GM12878 (cell line): ENCODE measurements around the gene PLA2G4E. TPM values are rescaled to one million over a fixed set of nuclear protein-coding genes. Genes with fewer than 3 reads are reported as not detected.

Source experiments
- ATAC-seq: fragments of 200-7000 bp; cut with Tn5 transposase; 3 replicates; pipeline ENCODE4 v1.9.1; 2020; ENCODE audit warnings: mild to moderate bottlenecking, moderate library complexity
- BruUV-seq: library from RNA; stranded (reverse); fragments of 400-500 nt; replicated peaks from 2 replicates; lab custom pipeline; 2021; lab: Mats Ljungman, UMichigan
- CTCF ChIA-PET: fragments of 300-600 bp; sonication (Branson Sonifier 250); formaldehyde crosslinking; extraction: SDS; loops from one replicate; lab custom pipeline; 2021; ENCODE audit warnings: inconsistent platforms; lab: Yijun Ruan, JAX
- POLR2A ChIA-PET: fragments of 350-600 bp; formaldehyde crosslinking; extraction: SDS; loops from one replicate; lab custom pipeline; 2021; ENCODE audit warnings: inconsistent platforms; lab: Charles Lee
- RAD21 ChIA-PET: fragments of 300-600 bp; sonication (Branson Sonifier 250); formaldehyde crosslinking; loops from one replicate; lab custom pipeline; 2023; ENCODE audit warnings: antibody characterized with exemption; ENCODE audit not compliant: unreplicated experiment; lab: Charles Lee
- SMC1A ChIA-PET: fragments of 300-600 bp; sonication (Branson Sonifier 250); formaldehyde crosslinking; loops from one replicate; lab custom pipeline; 2023; ENCODE audit not compliant: unreplicated experiment, uncharacterized antibody; lab: Charles Lee
- DNase-seq: peaks from one replicate; pipeline ENCODE4 v3.0.0-alpha.2; 2011; ENCODE audit warnings: low read depth, low spot score
- FAIRE-seq: peaks from 3 replicates; lab custom pipeline; 2011; peaks lifted over from hg19 to GRCh38; lab: Jason Lieb, UNC
- H2AFZ ChIP-seq: 2 replicates; pipeline ENCODE4 v1.6.0; 2011; ENCODE audit warnings: low read depth, low read length, control low read depth; ENCODE audit not compliant: control insufficient read depth
- H3K27ac ChIP-seq: 2 replicates; pipeline ENCODE4 v1.5.1; 2011; ENCODE audit warnings: control low read depth; ENCODE audit not compliant: control insufficient read depth, insufficient read depth
- H3K27me3 ChIP-seq, 2 experiments: replicated peaks in 1 of 2; 2 replicates each; pipeline versions ENCODE4 v1.6.0 to v1.6.1; 2011; ENCODE audit warnings: low read length in 1 of 2; ENCODE audit not compliant: control insufficient read depth in 2 of 2, insufficient read depth in 2 of 2
- H3K36me3 ChIP-seq, 2 experiments: 2 replicates each; pipeline ENCODE4 v1.5.1; 2011; ENCODE audit warnings: low read length in 1 of 2; ENCODE audit not compliant: control insufficient read depth in 2 of 2, insufficient read depth in 2 of 2
- H3K4me1 ChIP-seq: 2 replicates; pipeline ENCODE4 v1.6.1; 2011; ENCODE audit warnings: mild to moderate bottlenecking, low read length, moderate library complexity, mixed read lengths; ENCODE audit not compliant: control insufficient read depth, insufficient read depth
- H3K4me2 ChIP-seq: 2 replicates; pipeline ENCODE4 v1.6.0; 2011; ENCODE audit warnings: control low read depth; ENCODE audit not compliant: control insufficient read depth, insufficient read depth
- H3K4me3 ChIP-seq: fragments of 200-600 bp; sonication (generic); 2 replicates; pipeline ENCODE4 v1.5.1; 2016
- H3K79me2 ChIP-seq: 2 replicates; pipeline ENCODE4 v1.6.0; 2011; ENCODE audit warnings: low read length; ENCODE audit not compliant: control insufficient read depth, insufficient read depth
- H3K9ac ChIP-seq: 2 replicates; pipeline ENCODE4 v1.8.0; 2011; ENCODE audit warnings: low read length, control low read depth, mixed read lengths; ENCODE audit not compliant: control insufficient read depth, insufficient read depth
- H3K9me3 ChIP-seq: replicated peaks from 3 replicates; pipeline ENCODE4 v1.5.1; 2011; ENCODE audit warnings: mild to moderate bottlenecking, low read length; ENCODE audit not compliant: control insufficient read depth, insufficient read depth
- H4K20me1 ChIP-seq: 2 replicates; pipeline ENCODE4 v1.6.0; 2011; ENCODE audit not compliant: control insufficient read depth, insufficient read depth
- BACH1 ChIP-seq: fragments of 450-650 bp; IDR thresholded peaks from 2 replicates; pipeline ENCODE4 v1.6.1; 2017; ENCODE audit warnings: mild to moderate bottlenecking, borderline replicate concordance
- DPF2 ChIP-seq: fragments of 450-650 bp; IDR thresholded peaks from 2 replicates; pipeline ENCODE4 v1.6.1; 2017; ENCODE audit warnings: mild to moderate bottlenecking
- ETV6 ChIP-seq, 2 experiments: fragments of 450-650 bp in 1 of 2; IDR thresholded peaks in 1 of 2; conservative IDR thresholded peaks in 1 of 2; 2 replicates each; pipeline ENCODE4 v1.6.1; 2014; ENCODE audit warnings: antibody characterized with exemption in 1 of 2, borderline replicate concordance in 1 of 2, low read depth in 1 of 2, mild to moderate bottlenecking in 1 of 2, moderate library complexity in 1 of 2
- FOS ChIP-seq: IDR thresholded peaks from 3 replicates; pipeline ENCODE4 v1.6.1; 2011; ENCODE audit warnings: borderline replicate concordance; ENCODE audit not compliant: insufficient read length; ENCODE audit errors: extremely low read depth
- MYC ChIP-seq: IDR thresholded peaks from 2 replicates; pipeline ENCODE4 v1.6.1; 2011; ENCODE audit warnings: mild to moderate bottlenecking, low read length, moderate library complexity, inconsistent platforms; ENCODE audit not compliant: insufficient read depth, insufficient replicate concordance, insufficient read length, severe bottlenecking
- NBN ChIP-seq: fragments of 450-650 bp; IDR thresholded peaks from 2 replicates; pipeline ENCODE4 v1.6.1; 2016
- NFYB ChIP-seq: IDR thresholded peaks from 2 replicates; pipeline ENCODE4 v1.6.1; 2011; ENCODE audit warnings: low read depth, mild to moderate bottlenecking, low read length, improper control_type of control experiment, moderate library complexity; ENCODE audit not compliant: insufficient read depth
- RUNX3 ChIP-seq: IDR thresholded peaks from 2 replicates; pipeline ENCODE4 v1.6.1; 2012; ENCODE audit warnings: low read length, inconsistent platforms
- SPI1 ChIP-seq: IDR thresholded peaks from 2 replicates; pipeline ENCODE4 v1.6.1; 2011; ENCODE audit warnings: low read depth, mild to moderate bottlenecking, low read length, moderate library complexity, borderline replicate concordance; ENCODE audit not compliant: insufficient read depth
- TCF7 ChIP-seq: IDR thresholded peaks from 2 replicates; pipeline ENCODE4 v1.6.1; 2014; ENCODE audit warnings: antibody characterized with exemption, borderline replicate concordance
- WGBS: methylation state at CpG from one replicate; pipeline ENCODE4 v1.1.6; 2016; ENCODE audit warnings: low lambda C conversion rate; ENCODE audit not compliant: insufficient replicate concordance, insufficient coverage; ENCODE audit errors: missing lambda C conversion rate; 5-methylcytosine and 5-hydroxymethylcytosine counted together
- in situ Hi-C: fragments of 300-500 bp; cut with MboI; formaldehyde crosslinking; loops from 9 replicates; pipeline ENCODE4 v1.14.3; 2018; ENCODE audit warnings: mixed read lengths
- intact Hi-C: fragments of 100-400 bp; cut with micrococcal nuclease; formaldehyde crosslinking; loops from one replicate; pipeline ENCODE4 v1.14.2; 2022; ENCODE audit not compliant: unreplicated experiment
- polyA plus RNA-seq, 11 experiments: library from polyadenylated mRNA; depleted of rRNA in 4 of 11; unstranded in 6 of 11; stranded (reverse) in 5 of 11; fragments of >200 nt; fragmentation: Nextera tagmentation in 4 of 11; fragmentation: Illumina TruSeq in 1 of 11; extraction: Ambion mirVana in 4 of 11; extraction: Trizol in 1 of 11; gene quantifications; 1 replicate in 1 of 11; 2 replicates in 10 of 11; pipeline versions ENCODE4 v1.2.1 to v1.2.3, GENCODE V29; 2011 to 2016; ENCODE audit warnings: inconsistent platforms in 2 of 11, missing spikeins in 2 of 11, low read depth in 1 of 11
- total RNA-seq, 4 experiments: library from RNA; depleted of rRNA in 3 of 4; stranded (reverse); fragments of >200 nt in 3 of 4; fragmentation: Illumina TruSeq in 1 of 4; extraction: Trizol in 1 of 4; gene quantifications; 2 replicates each; pipeline versions ENCODE4 v1.2.1 to v1.2.3, GENCODE V29; 2013 to 2021
- TF ChIP-seq, protein P1 (sequence below): IDR thresholded peaks from 2 replicates; pipeline ENCODE4 v1.6.1; 2012; ENCODE audit warnings: low read depth, low read length, improper control_type of control experiment
- TF ChIP-seq, protein P2 (sequence below): IDR thresholded peaks from 2 replicates; pipeline ENCODE4 v1.6.1; 2011; ENCODE audit warnings: mild to moderate bottlenecking, low read depth, low read length, moderate library complexity; ENCODE audit not compliant: insufficient replicate concordance
- TF ChIP-seq, protein P3 (sequence below): fragments of 450-650 bp; IDR thresholded peaks from 2 replicates; pipeline ENCODE4 v1.6.1; 2018; ENCODE audit warnings: mild to moderate bottlenecking, low read depth, moderate library complexity; ENCODE audit not compliant: partially characterized antibody
- TF ChIP-seq, protein P4 (sequence below): fragments of 450-650 bp; IDR thresholded peaks from 2 replicates; pipeline ENCODE4 v1.6.1; 2017; ENCODE audit warnings: mild to moderate bottlenecking, low read depth, inconsistent platforms; ENCODE audit not compliant: poor library complexity, severe bottlenecking

Gene PLA2G4E
- total and polyA plus RNA-seq, 10 of the 15 experiments (the other 5 are each of a cell fraction or from before 2014, with no cell fraction given): 0.05 to 0.32 (median 0.06) TPM; not detected in 5

DNA sequence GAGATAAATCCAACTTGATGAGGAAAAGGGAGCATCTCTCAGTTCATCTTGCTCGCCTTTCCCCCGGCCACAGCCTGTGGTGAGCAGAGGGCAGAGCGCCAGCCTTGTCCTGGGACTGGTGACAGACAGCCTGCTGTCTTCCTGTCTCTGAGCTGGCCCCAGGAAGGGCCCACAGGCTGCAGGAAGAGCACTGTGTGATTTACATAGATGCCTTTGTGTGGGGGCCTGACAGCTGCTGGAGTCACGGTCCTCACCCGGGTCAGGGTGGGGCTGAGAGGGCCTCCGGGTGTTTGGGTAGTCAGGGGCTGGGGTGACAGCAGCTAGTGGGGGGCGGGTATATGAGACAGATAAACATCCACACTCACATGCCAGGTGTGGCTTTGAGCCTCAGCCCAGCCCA, 44.2 kb upstream of the PLA2G4E start:
- CTCF ChIA-PET: interaction anchor here (5.0 kb wide), 1 partner anchor 19 kb away, joined by 22 read pairs; no protein-coding TSS in a partner anchor
- no peak overlapping the region for H3K4me2 ChIP-seq
- in situ Hi-C loops: no loop called here
- DNase-seq: no peak
- no peak for FAIRE-seq
- no peak overlapping the region for H3K27ac ChIP-seq
- H3K79me2 ChIP-seq: no peaks in the 10 kb centered on the region
- RAD21 ChIA-PET: no interaction called here
- no peak overlapping the region for H3K9ac ChIP-seq
- H3K27me3 ChIP-seq: no peaks in the 10 kb centered on the region
- H3K9me3 ChIP-seq: no peaks in the 10 kb centered on the region
- SMC1A ChIA-PET: interaction anchor here (0.7 to 1.0 kb wide), 3 partner anchors 19 to 81 kb away, joined by 3 read pairs; no protein-coding TSS in a partner anchor
- 14% methylated on average over 7 of the region's 7 CpGs for WGBS
- BruUV-seq: no TSS peak
- ATAC-seq: peak; percentile 47
- POLR2A ChIA-PET: no interaction called here
- peaks cover 10% of the 10 kb centered on the region for H3K4me1 ChIP-seq
- H2AFZ ChIP-seq: peak overlapping the region; percentile 10; the same call in 1 of the 2 replicates
- H3K36me3 ChIP-seq: no peaks in the 10 kb centered on the region
- intact Hi-C loops: no loop called here
- H3K4me3 ChIP-seq: no peak overlapping the region
- H4K20me1 ChIP-seq: no peaks in the 10 kb centered on the region
- TF ChIP-seq TCF7 (no peak), NFYB (no peak), RUNX3 (no peak), DPF2 (no peak), BACH1 (no peak), NBN (no peak), FOS (no peak), SPI1 (no peak), ETV6 (conservative IDR thresholded peaks at IDR 0.05 in 1 of 2, IDR thresholded peaks at IDR 0.05 in 1 of 2; ENCODE audit: borderline replicate concordance in 1 of 2, low read depth in 1 of 2) (no peak), MYC (no peak)
- TF ChIP-seq, protein P1, sequence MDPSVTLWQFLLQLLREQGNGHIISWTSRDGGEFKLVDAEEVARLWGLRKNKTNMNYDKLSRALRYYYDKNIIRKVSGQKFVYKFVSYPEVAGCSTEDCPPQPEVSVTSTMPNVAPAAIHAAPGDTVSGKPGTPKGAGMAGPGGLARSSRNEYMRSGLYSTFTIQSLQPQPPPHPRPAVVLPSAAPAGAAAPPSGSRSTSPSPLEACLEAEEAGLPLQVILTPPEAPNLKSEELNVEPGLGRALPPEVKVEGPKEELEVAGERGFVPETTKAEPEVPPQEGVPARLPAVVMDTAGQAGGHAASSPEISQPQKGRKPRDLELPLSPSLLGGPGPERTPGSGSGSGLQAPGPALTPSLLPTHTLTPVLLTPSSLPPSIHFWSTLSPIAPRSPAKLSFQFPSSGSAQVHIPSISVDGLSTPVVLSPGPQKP: no peak
- TF ChIP-seq, protein P2, sequence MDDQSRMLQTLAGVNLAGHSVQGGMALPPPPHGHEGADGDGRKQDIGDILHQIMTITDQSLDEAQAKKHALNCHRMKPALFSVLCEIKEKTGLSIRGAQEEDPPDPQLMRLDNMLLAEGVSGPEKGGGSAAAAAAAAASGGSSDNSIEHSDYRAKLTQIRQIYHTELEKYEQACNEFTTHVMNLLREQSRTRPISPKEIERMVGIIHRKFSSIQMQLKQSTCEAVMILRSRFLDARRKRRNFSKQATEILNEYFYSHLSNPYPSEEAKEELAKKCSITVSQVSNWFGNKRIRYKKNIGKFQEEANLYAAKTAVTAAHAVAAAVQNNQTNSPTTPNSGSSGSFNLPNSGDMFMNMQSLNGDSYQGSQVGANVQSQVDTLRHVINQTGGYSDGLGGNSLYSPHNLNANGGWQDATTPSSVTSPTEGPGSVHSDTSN: no peak
- TF ChIP-seq, protein P3, sequence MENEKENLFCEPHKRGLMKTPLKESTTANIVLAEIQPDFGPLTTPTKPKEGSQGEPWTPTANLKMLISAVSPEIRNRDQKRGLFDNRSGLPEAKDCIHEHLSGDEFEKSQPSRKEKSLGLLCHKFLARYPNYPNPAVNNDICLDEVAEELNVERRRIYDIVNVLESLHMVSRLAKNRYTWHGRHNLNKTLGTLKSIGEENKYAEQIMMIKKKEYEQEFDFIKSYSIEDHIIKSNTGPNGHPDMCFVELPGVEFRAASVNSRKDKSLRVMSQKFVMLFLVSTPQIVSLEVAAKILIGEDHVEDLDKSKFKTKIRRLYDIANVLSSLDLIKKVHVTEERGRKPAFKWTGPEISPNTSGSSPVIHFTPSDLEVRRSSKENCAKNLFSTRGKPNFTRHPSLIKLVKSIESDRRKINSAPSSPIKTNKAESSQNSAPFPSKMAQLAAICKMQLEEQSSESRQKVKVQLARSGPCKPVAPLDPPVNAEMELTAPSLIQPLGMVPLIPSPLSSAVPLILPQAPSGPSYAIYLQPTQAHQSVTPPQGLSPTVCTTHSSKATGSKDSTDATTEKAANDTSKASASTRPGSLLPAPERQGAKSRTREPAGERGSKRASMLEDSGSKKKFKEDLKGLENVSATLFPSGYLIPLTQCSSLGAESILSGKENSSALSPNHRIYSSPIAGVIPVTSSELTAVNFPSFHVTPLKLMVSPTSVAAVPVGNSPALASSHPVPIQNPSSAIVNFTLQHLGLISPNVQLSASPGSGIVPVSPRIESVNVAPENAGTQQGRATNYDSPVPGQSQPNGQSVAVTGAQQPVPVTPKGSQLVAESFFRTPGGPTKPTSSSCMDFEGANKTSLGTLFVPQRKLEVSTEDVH: no peak
- TF ChIP-seq, protein P4, sequence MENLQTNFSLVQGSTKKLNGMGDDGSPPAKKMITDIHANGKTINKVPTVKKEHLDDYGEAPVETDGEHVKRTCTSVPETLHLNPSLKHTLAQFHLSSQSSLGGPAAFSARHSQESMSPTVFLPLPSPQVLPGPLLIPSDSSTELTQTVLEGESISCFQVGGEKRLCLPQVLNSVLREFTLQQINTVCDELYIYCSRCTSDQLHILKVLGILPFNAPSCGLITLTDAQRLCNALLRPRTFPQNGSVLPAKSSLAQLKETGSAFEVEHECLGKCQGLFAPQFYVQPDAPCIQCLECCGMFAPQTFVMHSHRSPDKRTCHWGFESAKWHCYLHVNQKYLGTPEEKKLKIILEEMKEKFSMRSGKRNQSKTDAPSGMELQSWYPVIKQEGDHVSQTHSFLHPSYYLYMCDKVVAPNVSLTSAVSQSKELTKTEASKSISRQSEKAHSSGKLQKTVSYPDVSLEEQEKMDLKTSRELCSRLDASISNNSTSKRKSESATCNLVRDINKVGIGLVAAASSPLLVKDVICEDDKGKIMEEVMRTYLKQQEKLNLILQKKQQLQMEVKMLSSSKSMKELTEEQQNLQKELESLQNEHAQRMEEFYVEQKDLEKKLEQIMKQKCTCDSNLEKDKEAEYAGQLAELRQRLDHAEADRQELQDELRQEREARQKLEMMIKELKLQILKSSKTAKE: no peak
